PC-9 (cell line): ENCODE data around the gene LYRM7. TPM values are rescaled to one million over a fixed set of nuclear protein-coding genes. Genes with fewer than 3 reads are reported as not detected.

Experiments
- BruUV-seq: library from RNA; stranded (reverse); fragments of 400-500 nt; replicated peaks from 2 replicates; lab custom pipeline; 2021; lab: Mats Ljungman, UMichigan
- CTCF ChIA-PET: fragments of 300-600 bp; sonication (Branson Sonifier 250); formaldehyde crosslinking; loops from one replicate; lab custom pipeline; 2022; ENCODE audit warnings: antibody characterized with exemption; lab: Charles Lee
- POLR2A ChIA-PET: fragments of 300-600 bp; sonication (Branson Sonifier 250); formaldehyde crosslinking; loops from one replicate; lab custom pipeline; 2022; ENCODE audit warnings: antibody characterized with exemption; ENCODE audit not compliant: unreplicated experiment; lab: Charles Lee
- DNase-seq, 2 experiments: peaks; one replicate each; pipeline versions ENCODE4 v3.0.0 to v3.0.0-alpha.2; 2015 to 2022; ENCODE audit warnings: mixed read lengths in 1 of 2
- H2AFZ ChIP-seq: fragments of 200-600 bp; sonication (generic); 2 replicates; pipeline ENCODE4 v1.8.1; 2017; ENCODE audit warnings: antibody characterized with exemption
- H3F3A ChIP-seq: fragments of 200-600 bp; sonication (generic); 2 replicates; pipeline ENCODE4 v1.8.1; 2017; ENCODE audit warnings: antibody characterized with exemption, mild to moderate bottlenecking, low read depth; ENCODE audit not compliant: insufficient read depth
- H3K27ac ChIP-seq: fragments of 200-600 bp; sonication (generic); 2 replicates; pipeline ENCODE4 v1.6.1; 2016; ENCODE audit warnings: mixed run types
- H3K27me3 ChIP-seq: fragments of 200-600 bp; sonication (generic); 2 replicates; pipeline ENCODE4 v1.6.1; 2016; ENCODE audit warnings: low read depth, mixed run types; ENCODE audit not compliant: insufficient read depth
- H3K36me3 ChIP-seq: fragments of 200-600 bp; sonication (generic); 2 replicates; pipeline ENCODE4 v1.6.1; 2016; ENCODE audit warnings: low read depth, mixed run types
- H3K4me1 ChIP-seq: fragments of 200-600 bp; sonication (generic); replicated peaks from 2 replicates; pipeline ENCODE4 v1.6.1; 2016; ENCODE audit warnings: mixed run types; ENCODE audit not compliant: insufficient read depth
- H3K4me2 ChIP-seq: fragments of 200-600 bp; sonication (generic); 2 replicates; pipeline ENCODE4 v1.6.1; 2017; ENCODE audit warnings: mixed run types
- H3K4me3 ChIP-seq: fragments of 200-600 bp; sonication (generic); 2 replicates; pipeline ENCODE4 v1.6.1; 2016; ENCODE audit warnings: mixed run types
- H3K79me2 ChIP-seq: fragments of 200-600 bp; sonication (generic); 2 replicates; pipeline ENCODE4 v1.6.1; 2017; ENCODE audit warnings: low read depth, mixed run types
- H3K9me2 ChIP-seq: fragments of 200-600 bp; sonication (generic); 2 replicates; pipeline ENCODE4 v1.8.1; 2017; ENCODE audit warnings: mild to moderate bottlenecking; ENCODE audit not compliant: insufficient read depth
- H3K9me3 ChIP-seq: fragments of 200-600 bp; sonication (generic); 2 replicates; pipeline ENCODE4 v1.8.1; 2016; ENCODE audit warnings: low read depth; ENCODE audit not compliant: insufficient read depth
- H4K20me1 ChIP-seq: fragments of 200-600 bp; sonication (generic); 2 replicates; pipeline ENCODE4 v1.8.1; 2017; ENCODE audit not compliant: insufficient read depth
- EZH2 ChIP-seq: fragments of 200-600 bp; sonication (generic); IDR thresholded peaks from 2 replicates; pipeline ENCODE4 v1.8.0; 2017; ENCODE audit warnings: antibody characterized with exemption, low read depth
- intact Hi-C: fragments of 100-400 bp; cut with micrococcal nuclease; formaldehyde crosslinking; loops from one replicate; pipeline ENCODE4 v1.10.0; 2022; ENCODE audit not compliant: unreplicated experiment
- total RNA-seq: library from RNA; stranded (reverse); gene quantifications from 2 replicates; pipeline ENCODE4 v1.2.3, GENCODE V29; 2021
- TF ChIP-seq, protein P1 (sequence below): fragments of 200-600 bp; sonication (generic); conservative IDR thresholded peaks from 2 replicates; pipeline ENCODE4 v1.6.1; 2017; ENCODE audit warnings: mixed run types, antibody characterized with exemption, mild to moderate bottlenecking, moderate library complexity

The LYRM7 gene
- total RNA-seq, 1 experiment from 2014 or later = 9.5 TPM

DNA sequence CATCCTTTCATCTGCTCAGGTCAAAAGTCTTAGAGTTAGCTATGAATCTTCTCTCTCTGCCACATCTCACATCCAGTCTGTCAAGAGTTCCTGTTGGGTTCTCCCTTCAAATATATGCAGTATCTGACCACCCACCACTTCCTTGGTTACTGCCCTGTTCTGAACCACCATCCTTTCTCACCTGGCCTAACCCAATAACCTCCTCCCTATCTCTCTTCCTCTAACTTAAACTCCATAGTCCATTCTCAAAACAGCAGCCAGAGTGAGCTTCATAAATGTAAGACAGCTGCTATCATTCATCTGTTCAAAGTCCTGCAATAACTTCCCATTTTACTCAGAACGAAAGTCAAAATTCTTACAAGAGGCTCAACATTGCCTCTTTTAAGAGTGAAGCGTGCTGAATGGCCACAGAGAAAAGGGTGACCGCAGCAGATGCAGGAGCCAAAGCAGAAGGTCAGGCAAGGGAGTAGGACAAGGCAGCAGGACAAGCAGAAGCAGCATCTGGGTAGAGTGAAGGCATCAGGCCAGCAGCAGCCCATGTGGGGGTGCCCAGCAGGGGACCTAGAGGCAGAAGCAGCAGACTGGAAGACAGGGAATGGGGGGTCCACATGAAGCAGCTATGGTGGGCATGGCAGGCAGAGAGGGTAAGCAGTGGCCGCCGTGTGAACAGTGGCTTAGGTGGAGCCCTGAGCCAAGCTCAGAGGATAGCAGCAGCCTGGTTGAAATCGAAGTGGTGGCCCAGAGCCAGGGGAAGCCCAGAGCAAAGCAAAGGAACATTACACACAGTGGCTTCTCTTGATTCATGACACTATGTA lies 53.9 kb downstream of the LYRM7 start:
- Histone ChIP-seq H3F3A (no peaks in the 10 kb centered on the region), H3K36me3 (no peaks in the 10 kb centered on the region), H3K9me2 (no peaks in the 10 kb centered on the region), H3K27me3 (no peaks in the 10 kb centered on the region), H3K4me3 (no peak overlapping the region), H3K4me1 (peaks cover 12% of the 10 kb centered on the region), H3K79me2 (no peaks in the 10 kb centered on the region), H3K27ac (no peak overlapping the region), H3K9me3 (no peaks in the 10 kb centered on the region), H4K20me1 (no peaks in the 10 kb centered on the region), H3K4me2 (no peak overlapping the region), H2AFZ (no peak overlapping the region)
- BruUV-seq = no TSS peak
- POLR2A ChIA-PET = interaction anchor here (0.6 kb wide), 1 partner anchor 34 kb away, joined by 3 read pairs; no protein-coding TSS in a partner anchor
- CTCF ChIA-PET = no interaction called here
- TF ChIP-seq, protein P1, sequence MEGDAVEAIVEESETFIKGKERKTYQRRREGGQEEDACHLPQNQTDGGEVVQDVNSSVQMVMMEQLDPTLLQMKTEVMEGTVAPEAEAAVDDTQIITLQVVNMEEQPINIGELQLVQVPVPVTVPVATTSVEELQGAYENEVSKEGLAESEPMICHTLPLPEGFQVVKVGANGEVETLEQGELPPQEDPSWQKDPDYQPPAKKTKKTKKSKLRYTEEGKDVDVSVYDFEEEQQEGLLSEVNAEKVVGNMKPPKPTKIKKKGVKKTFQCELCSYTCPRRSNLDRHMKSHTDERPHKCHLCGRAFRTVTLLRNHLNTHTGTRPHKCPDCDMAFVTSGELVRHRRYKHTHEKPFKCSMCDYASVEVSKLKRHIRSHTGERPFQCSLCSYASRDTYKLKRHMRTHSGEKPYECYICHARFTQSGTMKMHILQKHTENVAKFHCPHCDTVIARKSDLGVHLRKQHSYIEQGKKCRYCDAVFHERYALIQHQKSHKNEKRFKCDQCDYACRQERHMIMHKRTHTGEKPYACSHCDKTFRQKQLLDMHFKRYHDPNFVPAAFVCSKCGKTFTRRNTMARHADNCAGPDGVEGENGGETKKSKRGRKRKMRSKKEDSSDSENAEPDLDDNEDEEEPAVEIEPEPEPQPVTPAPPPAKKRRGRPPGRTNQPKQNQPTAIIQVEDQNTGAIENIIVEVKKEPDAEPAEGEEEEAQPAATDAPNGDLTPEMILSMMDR = no peak
- no peak for TF ChIP-seq EZH2
- no peak for DNase-seq
- intact Hi-C loops = no loop called here

DNA sequence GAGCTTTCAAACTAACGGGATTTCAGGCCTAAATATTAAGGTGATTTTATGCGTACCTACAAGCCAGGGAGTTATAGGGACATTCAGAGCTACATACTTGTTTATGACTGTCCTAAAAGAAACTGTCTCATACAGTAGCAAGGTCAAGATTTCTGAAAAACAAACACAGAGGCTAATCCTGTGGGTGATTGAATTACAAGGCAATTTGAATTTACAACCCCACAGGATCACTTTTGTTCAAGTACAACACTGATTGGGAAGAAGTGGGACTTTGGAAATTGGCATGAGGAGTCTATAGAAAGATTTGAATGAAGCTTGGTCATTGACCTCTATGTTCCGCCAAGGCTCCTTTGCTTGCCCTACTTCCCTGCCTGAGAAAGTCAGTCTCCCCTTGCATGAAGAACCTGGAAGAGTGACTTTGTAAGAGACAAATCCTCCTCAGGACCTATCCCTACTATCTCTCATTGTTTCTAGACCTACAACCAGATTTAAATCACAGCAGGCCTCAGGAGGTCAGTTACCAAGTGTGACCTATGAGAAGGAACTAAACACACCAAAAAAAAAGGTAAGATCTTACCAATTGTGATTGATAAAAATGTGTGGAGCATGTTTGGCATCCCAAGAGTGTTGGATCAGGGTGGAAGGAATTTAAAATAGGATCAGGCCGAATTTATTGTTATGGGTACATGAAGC lies 54.7 kb downstream of the LYRM7 start:
- Histone ChIP-seq H3K9me2 (no peaks in the 10 kb centered on the region), H3K79me2 (no peaks in the 10 kb centered on the region), H4K20me1 (no peaks in the 10 kb centered on the region), H3K9me3 (no peaks in the 10 kb centered on the region), H3K27me3 (no peaks in the 10 kb centered on the region), H2AFZ (no peak overlapping the region), H3K36me3 (no peaks in the 10 kb centered on the region), H3K4me3 (no peak overlapping the region), H3K27ac (no peak overlapping the region), H3K4me1 (peaks cover 7% of the 10 kb centered on the region; the same call in 1 of the 2 replicates), H3K4me2 (no peak overlapping the region), H3F3A (no peaks in the 10 kb centered on the region)
- ChIA-PET POLR2A (no interaction called here), CTCF (no interaction called here)
- DNase-seq = no peak
- no peak for TF ChIP-seq EZH2
- TF ChIP-seq, protein P1 = no peak
- intact Hi-C loops = no loop called here
- no TSS peak for BruUV-seq

DNA sequence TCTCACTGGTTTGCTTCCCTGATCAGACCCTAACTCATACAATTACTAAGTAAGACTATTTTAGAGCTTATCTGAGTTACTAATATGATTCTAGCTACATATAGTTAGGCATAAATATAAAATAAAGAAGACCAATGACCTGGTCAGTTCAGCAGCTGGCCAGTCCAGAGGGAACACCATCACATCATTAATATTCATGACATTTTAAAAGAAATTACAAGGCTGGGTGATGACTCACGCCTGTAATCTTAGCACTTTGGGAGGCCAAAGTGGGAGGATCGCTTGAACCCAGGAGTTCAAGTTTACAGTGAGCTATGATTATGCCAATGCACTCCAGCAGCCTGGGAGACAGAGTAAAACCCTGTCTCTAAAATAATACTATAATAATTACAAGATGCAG lies 56.2 kb downstream of the LYRM7 start:
- Histone ChIP-seq H2AFZ (no peak overlapping the region), H3K27ac (no peak overlapping the region), H3K79me2 (no peaks in the 10 kb centered on the region), H4K20me1 (no peaks in the 10 kb centered on the region), H3K9me3 (no peaks in the 10 kb centered on the region), H3F3A (no peaks in the 10 kb centered on the region), H3K27me3 (no peaks in the 10 kb centered on the region), H3K36me3 (no peaks in the 10 kb centered on the region), H3K4me3 (no peak overlapping the region), H3K9me2 (no peaks in the 10 kb centered on the region), H3K4me1 (peaks cover 4% of the 10 kb centered on the region; the same call in 1 of the 2 replicates), H3K4me2 (no peak overlapping the region)
- DNase-seq = no peak
- ChIA-PET POLR2A (no interaction called here), CTCF (interaction anchor here (0.5 kb wide), 1 partner anchor 36 kb away, joined by 4 read pairs; no protein-coding TSS in a partner anchor)
- intact Hi-C loops = no loop called here
- TF ChIP-seq EZH2 = no peak
- TF ChIP-seq, protein P1 = no peak
- BruUV-seq = no TSS peak
